ENCODE measurements around the gene KCNQ1OT1.

DNA sequence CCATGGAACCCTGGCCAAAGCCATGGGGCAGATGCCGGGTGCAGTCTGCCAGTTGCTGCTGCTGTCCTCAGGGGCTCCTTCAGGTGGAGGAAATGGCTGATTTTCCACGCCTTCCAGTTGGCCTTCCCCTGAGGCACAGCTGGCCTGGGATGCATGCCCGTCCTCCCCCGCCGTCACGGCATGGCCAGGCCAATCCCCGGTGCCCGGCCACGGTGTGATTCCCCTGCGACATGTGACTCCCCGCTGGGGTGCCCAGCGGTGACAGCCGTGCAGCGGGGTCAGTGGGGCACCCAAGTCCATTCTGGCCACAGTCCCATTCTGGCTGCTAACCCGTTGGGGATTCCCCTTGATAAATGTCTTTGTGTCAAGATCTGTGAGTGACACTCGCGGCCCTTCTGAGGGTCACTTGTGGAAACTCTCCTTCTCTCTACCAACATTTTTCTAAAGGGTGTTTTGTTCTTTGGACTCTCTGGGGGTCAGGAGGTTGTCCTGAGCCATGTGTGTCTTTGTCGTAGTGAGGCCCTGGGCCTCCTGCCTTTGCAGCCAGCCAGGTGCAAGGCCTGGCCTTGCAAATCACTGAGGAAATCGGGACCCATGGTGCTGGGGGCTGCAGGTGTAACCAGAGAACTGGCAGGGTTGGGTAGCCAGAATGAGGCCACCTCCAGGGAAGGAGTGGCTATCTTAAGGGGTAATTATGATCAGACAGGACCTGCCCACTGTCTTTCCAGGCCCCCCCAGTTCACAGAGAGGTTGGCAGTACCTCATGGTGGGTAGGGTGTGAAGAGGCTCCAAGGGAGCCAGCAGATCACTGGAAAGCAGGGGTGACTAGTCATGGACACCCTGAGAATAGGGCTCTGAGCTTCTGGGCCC lies 37.1 kb downstream of the KCNQ1OT1 start:
- TF ChIP-seq, protein P1, sequence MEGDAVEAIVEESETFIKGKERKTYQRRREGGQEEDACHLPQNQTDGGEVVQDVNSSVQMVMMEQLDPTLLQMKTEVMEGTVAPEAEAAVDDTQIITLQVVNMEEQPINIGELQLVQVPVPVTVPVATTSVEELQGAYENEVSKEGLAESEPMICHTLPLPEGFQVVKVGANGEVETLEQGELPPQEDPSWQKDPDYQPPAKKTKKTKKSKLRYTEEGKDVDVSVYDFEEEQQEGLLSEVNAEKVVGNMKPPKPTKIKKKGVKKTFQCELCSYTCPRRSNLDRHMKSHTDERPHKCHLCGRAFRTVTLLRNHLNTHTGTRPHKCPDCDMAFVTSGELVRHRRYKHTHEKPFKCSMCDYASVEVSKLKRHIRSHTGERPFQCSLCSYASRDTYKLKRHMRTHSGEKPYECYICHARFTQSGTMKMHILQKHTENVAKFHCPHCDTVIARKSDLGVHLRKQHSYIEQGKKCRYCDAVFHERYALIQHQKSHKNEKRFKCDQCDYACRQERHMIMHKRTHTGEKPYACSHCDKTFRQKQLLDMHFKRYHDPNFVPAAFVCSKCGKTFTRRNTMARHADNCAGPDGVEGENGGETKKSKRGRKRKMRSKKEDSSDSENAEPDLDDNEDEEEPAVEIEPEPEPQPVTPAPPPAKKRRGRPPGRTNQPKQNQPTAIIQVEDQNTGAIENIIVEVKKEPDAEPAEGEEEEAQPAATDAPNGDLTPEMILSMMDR (IDR thresholded peaks at IDR 0.05; ENCODE audit: low read depth, low read length) = no peak
- TF ChIP-seq POLR2A (IDR thresholded peaks at IDR 0.05; ENCODE audit: extremely low read depth, insufficient read length) = no peak
